Small intestine (tissue), 7 donors: ENCODE data around the gene ABCC1. TPM values are rescaled to one million over a fixed set of nuclear protein-coding genes. Genes with fewer than 3 reads are reported as not detected.
A peak's percentile ranks its signal among the peaks of the same experiment; 100 is the strongest.
"Not testable (repeated sequence)": the region's sequence is repeated elsewhere in the genome, so short reads cannot be mapped to it uniquely, and the experiment has no call there.

Experiments
- DNase-seq, 2 donors: peaks; one replicate each; pipeline versions ENCODE4 v3.0.0 to v3.0.0-alpha.2; 2013
- FAIRE-seq: peaks from 2 replicates; lab custom pipeline; 2012; peaks lifted over from hg19 to GRCh38; lab: Jason Lieb, UNC
- H3K27ac ChIP-seq, 3 donors: one replicate each; pipeline ENCODE4 v1.5.1; 2013; ENCODE audit warnings: low read length in 2 of 3, mild to moderate bottlenecking in 2 of 3, control low read depth in 1 of 3, inconsistent platforms in 1 of 3, low read depth in 1 of 3, moderate library complexity in 1 of 3
- H3K27me3 ChIP-seq, 3 donors: one replicate each; pipeline ENCODE4 v1.6.1; 2013; ENCODE audit warnings: low read length in 3 of 3, inconsistent platforms in 1 of 3; ENCODE audit not compliant: control insufficient read depth in 3 of 3, insufficient read depth in 3 of 3
- H3K36me3 ChIP-seq, 3 donors: one replicate each; pipeline ENCODE4 v1.6.1; 2013; ENCODE audit warnings: low read length in 3 of 3, inconsistent platforms in 1 of 3, low read depth in 1 of 3, mild to moderate bottlenecking in 1 of 3, moderate library complexity in 1 of 3; ENCODE audit not compliant: control insufficient read depth in 3 of 3, insufficient read depth in 2 of 3
- H3K4me1 ChIP-seq, 3 donors: one replicate each; pipeline ENCODE4 v1.6.1; 2013; ENCODE audit warnings: low read length in 2 of 3, inconsistent platforms in 1 of 3, low read depth in 1 of 3, mild to moderate bottlenecking in 1 of 3, moderate library complexity in 1 of 3; ENCODE audit not compliant: control insufficient read depth in 3 of 3, insufficient read depth in 2 of 3
- H3K4me3 ChIP-seq, 3 donors: one replicate each; pipeline ENCODE4 v1.5.1; 2013; ENCODE audit warnings: low read length in 3 of 3, control low read depth in 1 of 3, inconsistent platforms in 1 of 3, low read depth in 1 of 3, mild to moderate bottlenecking in 1 of 3, moderate library complexity in 1 of 3
- H3K9me3 ChIP-seq, 2 donors: one replicate each; pipeline ENCODE4 v1.6.1; 2013; ENCODE audit warnings: low read depth in 1 of 2, low read length in 1 of 2; ENCODE audit not compliant: control insufficient read depth in 2 of 2, insufficient read depth in 1 of 2
- WGBS, 3 donors: extraction: QIAGEN DNeasy Blood & Tissue Kit; methylation state at CpG; one replicate each; pipeline ENCODE4 v1.1.7; 2013; 5-methylcytosine and 5-hydroxymethylcytosine counted together
- polyA plus RNA-seq, 4 donors: library from polyadenylated mRNA; stranded (reverse) in 3 of 4; unstranded in 1 of 4; fragments of 200-250 nt in 3 of 4; fragments of 120-200 nt in 1 of 4; gene quantifications; one replicate each; pipeline versions ENCODE4 v1.2.1 to v1.2.3, GENCODE V29; 2013
- donor health status: healthy with polysubstance abuse.
- donor health status: control.
- donor health status: control.
- donor health status: Bipolar disorder and iron deficiency.
- donor health status: healthy.

ABCC1 gene
- polyA plus RNA-seq, 4 donors = 0.54 to 12.4 (median 4.1) TPM

DNA sequence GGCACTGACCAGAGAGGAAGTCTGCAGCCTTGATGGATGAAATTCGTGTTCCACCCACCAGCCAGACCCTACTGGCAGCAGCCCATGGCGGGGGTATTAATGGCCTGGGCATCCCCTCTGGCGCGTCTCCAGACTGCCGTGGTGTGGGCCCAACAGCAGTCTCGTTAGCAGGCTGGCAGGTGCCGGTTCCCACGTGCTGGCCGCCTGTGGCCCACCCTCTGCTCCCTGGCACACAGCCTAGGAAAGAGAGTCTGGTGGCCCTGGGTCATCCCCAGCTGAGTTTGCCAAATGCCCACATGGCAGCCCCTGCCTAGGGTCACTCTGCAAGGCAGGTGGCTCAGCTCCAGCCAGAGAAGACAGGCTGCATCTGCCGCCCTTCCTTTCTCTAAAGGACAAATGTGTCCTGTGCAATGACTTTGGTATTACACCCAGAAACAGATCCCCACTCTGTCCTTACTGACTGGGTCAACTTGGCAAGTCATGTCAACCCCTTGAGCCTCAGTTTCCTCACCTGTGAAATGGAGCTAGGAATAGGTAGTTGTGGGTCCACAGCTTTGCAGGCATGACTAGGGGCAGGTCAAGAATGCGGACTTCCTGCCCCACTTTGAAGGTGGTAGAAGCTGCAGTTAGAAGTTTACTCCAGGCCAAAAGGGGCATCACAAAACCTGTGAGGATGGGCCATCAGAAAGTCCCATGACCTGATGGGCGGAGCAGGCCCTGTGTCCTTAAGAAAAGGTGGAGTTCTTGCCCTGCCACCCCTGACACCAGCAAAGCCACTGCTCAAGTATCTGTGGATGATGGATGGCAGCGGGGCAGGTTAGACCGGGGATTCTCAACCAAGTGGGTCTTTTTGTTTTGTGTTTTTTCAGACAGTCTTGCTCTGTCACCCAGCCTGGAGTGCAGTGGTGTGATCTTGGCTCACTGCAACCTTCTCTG is 197.2 kb downstream of the ABCC1 start:
- FAIRE-seq (no peak), DNase-seq (no peak)
- WGBS, 3 donors = 78 to 86% (median 84%) methylated on average over 14 of the region's 14 CpGs
- H3K4me1 ChIP-seq = peaks cover 0 to 2% (median 0%) of the 10 kb centered on the region in 3 donors
- H3K4me3 ChIP-seq = no peak overlapping the region
- H3K36me3 ChIP-seq = peaks cover 1 to 36% (median 8%) of the 10 kb centered on the region in 3 donors
- H3K9me3 ChIP-seq = no peaks in the 10 kb centered on the region
- H3K27ac ChIP-seq = no peak overlapping the region
- H3K27me3 ChIP-seq = no peaks in the 10 kb centered on the region

DNA sequence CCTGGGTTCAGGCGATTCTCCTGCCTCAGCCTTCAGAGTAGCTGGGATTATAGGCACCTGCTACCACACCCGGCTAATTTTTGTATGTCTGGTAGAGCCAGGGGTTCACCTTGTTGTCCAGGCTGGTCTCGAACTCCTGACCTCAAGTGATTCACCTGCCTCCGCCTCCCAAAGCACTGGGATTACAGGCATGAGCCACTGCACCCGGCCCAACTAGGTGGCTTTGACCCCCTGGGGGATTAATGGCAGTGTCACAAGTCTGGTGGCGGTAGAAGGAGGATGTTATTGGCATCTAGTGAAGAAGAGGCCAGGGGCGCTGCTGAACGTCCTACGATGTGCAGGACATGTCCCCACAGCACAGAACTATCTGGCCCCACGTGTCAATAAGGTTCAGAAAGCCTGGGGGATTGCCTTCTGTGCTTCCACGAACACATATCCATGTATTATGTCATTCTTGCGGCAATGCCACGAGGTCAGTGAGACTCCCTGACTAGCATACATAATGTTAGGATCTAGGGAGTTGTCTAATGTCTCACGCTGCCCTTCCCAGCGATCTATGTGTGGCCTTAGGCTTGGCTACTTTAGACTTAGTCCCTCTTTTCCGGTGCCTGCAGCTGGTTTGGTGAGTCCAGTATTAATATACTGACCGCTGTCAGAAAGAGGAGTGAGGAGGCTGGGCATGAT is 198.0 kb downstream of the ABCC1 start:
- WGBS, 3 donors = 75 to 88% (median 84%) methylated on average over 17 of the region's 17 CpGs
- no peaks in the 10 kb centered on the region for H3K27me3 ChIP-seq
- DNase-seq (no peak), FAIRE-seq (no peak)
- H3K4me1 ChIP-seq = peaks cover 0 to 2% (median 0%) of the 10 kb centered on the region in 3 donors
- H3K4me3 ChIP-seq = no peak overlapping the region
- peaks cover 0 to 41% (median 2%) of the 10 kb centered on the region in 3 donors for H3K36me3 ChIP-seq
- no peak overlapping the region for H3K27ac ChIP-seq
- H3K9me3 ChIP-seq = no peaks in the 10 kb centered on the region

- H3K9me3 ChIP-seq, FAIRE-seq, H3K4me3 ChIP-seq, H3K27ac ChIP-seq, H3K4me1 ChIP-seq, DNase-seq, H3K27me3 ChIP-seq: not testable (repeated sequence)
- 76 to 85% (median 81%) methylated on average over 15 of the region's 15 CpGs for WGBS, 3 donors
- peaks cover 0 to 41% (median 0%) of the 10 kb centered on the region in 3 donors for H3K36me3 ChIP-seq
Observed at GRCh38 chr16:16148000-16148599, 198.7 kb downstream of the ABCC1 start.

DNA sequence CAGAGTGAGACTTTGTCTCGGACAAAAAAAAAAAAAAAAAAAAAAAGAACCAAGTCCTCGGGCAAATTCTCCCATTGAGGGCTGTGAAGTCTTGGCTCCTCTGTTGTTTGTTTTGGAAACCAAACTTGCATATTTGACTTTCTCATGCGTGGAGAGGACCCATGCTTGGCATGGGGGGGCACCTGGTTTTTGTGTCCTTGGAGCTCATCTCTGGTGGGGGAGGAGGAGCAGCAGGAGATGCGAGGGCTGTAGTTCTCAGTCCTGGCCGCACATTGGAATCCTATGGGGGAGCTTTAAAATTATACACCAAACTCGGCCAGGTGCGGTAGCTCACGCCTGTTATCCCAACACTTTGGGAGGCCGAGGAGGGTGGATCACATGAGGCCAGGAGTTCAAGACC is 199.3 kb downstream of the ABCC1 start:
- WGBS, 3 donors = 72 to 82% (median 73%) methylated on average over 9 of the region's 9 CpGs
- Histone ChIP-seq H3K27me3 (no peaks in the 10 kb centered on the region), H3K36me3 (peaks cover 0 to 44% (median 0%) of the 10 kb centered on the region in 3 donors), H3K9me3 (no peaks in the 10 kb centered on the region), H3K27ac (no peak overlapping the region), H3K4me3 (no peak overlapping the region), H3K4me1 (peaks cover 0 to 2% (median 0%) of the 10 kb centered on the region in 3 donors)
- no peak for DNase-seq
- FAIRE-seq = no peak

- DNase-seq (no peak), FAIRE-seq (no peak)
- Histone ChIP-seq H3K36me3 (peaks cover 0 to 49% (median under 1%) of the 10 kb centered on the region in 3 donors), H3K4me1 (peaks cover 0 to 2% (median 0%) of the 10 kb centered on the region in 3 donors), H3K27me3 (no peaks in the 10 kb centered on the region), H3K27ac (peak overlapping the region in 1 of 3 donors; percentile 45), H3K9me3 (no peaks in the 10 kb centered on the region), H3K4me3 (no peak overlapping the region)
- 83 to 89% (median 89%) methylated on average over 10 of the region's 10 CpGs for WGBS, 3 donors
Observed at GRCh38 chr16:16149710-16150116, 200.3 kb downstream of the ABCC1 start.

DNA sequence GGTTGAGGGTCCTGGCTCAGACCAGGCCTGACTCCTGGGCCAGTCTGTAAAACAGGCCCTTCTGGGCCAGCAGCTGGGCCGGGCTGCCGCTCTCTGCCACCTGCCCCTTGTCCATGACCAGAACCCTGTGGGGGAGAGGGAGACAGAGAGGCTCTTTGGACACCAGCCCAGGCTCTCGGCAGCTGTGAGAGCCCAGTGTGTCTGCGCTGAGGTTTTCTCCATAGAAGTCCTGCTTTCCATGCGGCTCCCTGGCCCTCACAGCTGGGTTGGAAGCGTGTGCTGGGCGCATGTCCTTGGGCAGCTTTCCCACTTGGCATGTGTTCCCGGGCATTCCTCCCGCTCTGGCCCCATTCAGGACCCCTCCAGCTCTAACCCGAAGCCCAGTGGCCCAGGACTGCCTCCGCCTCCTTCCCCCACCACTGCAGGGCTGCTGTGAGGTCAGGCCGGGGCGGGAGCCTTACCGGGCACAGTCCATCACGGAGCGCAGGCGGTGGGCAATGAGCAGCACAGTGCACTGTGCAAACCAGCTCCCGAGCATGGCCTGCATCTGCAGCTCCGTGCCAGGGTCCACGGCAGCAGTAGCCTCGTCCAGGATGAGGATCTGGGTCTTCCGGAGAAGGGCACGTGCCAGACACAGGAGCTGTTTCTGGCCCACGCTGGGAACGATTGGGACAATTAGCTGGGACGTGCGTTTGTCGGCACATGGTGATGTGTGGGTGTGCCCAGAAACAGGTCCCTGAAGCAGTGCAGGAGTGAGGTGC is 200.9 kb downstream of the ABCC1 start:
- Histone ChIP-seq H3K27me3 (no peaks in the 10 kb centered on the region), H3K4me3 (no peak overlapping the region), H3K9me3 (no peaks in the 10 kb centered on the region), H3K36me3 (peaks cover 0 to 51% (median 2%) of the 10 kb centered on the region in 3 donors), H3K4me1 (peaks cover 0 to 2% (median 0%) of the 10 kb centered on the region in 3 donors), H3K27ac (peak overlapping the region in 1 of 3 donors; percentile 45)
- WGBS, 3 donors = 60 to 84% (median 71%) methylated on average over 26 to 28 of the region's 28 CpGs
- DNase-seq = peak in 1 of 2 donors; percentile 35
- FAIRE-seq = no peak

- WGBS, 3 donors = 93 to 97% (median 94%) methylated on average over 4 of the region's 4 CpGs
- H3K36me3 ChIP-seq = peaks cover 0 to 51% (median 2%) of the 10 kb centered on the region in 3 donors
- no peak overlapping the region for H3K27ac ChIP-seq
- H3K27me3 ChIP-seq = no peaks in the 10 kb centered on the region
- H3K4me3 ChIP-seq = no peak overlapping the region
- DNase-seq = no peak
- H3K4me1 ChIP-seq = peaks cover 0 to 2% (median 0%) of the 10 kb centered on the region in 3 donors
- FAIRE-seq = no peak
- no peaks in the 10 kb centered on the region for H3K9me3 ChIP-seq
Observed at GRCh38 chr16:16150878-16151152, 201.4 kb downstream of the ABCC1 start.
